Medulla oblongata (tissue), 1 donor: ENCODE results near the gene DNTT.
A peak's percentile ranks its signal among the peaks of the same experiment; 100 is the strongest.
"Not testable (repeated sequence)": the region's sequence is repeated elsewhere in the genome, so short reads cannot be mapped to it uniquely, and the experiment has no call there.

Experiments used
- DNase-seq: peaks from one replicate; pipeline ENCODE4 v3.0.0-alpha.2; 2015; ENCODE audit errors: extremely low spot score

DNTT gene

DNA sequence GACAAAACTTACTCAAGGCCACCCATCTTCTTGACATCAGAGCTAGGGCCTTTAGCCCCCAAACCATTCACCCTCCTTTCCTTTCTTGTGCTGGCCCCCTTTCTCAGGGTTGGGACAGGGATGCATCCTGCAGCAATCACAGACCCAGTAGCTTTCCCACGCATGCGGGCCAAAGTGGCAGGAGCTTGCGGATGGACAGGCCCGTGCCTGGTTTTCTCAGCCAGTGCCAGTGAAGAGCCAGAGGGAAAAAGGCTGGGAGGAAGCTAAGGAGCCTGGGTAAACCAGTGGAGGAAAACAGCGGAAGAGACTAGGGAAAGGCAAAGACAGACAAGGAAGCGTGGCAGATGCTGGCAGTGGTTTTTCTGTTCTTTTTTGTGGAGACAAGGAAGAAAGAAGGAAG is 27.8 kb upstream of the DNTT start:
- no peak for DNase-seq

DNA sequence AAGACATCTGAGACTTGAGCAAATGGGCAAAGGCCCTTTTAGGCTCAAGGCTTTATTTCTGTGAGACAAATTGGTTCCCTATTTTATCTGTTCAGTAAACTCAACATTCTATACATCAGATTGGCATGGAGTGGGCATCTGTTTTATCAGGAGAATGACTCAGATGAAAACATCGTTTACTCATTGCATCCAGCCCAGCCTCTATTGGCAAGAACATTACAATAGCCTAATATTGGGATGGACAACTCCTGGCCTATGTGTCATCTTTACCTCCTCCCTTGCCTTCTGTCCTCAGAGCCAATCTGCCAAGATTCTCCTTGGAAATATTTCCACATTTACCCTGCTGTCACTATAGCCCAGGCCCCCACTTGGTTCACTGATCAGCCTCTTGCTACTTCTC is 27.4 kb upstream of the DNTT start:
- no peak for DNase-seq

DNA sequence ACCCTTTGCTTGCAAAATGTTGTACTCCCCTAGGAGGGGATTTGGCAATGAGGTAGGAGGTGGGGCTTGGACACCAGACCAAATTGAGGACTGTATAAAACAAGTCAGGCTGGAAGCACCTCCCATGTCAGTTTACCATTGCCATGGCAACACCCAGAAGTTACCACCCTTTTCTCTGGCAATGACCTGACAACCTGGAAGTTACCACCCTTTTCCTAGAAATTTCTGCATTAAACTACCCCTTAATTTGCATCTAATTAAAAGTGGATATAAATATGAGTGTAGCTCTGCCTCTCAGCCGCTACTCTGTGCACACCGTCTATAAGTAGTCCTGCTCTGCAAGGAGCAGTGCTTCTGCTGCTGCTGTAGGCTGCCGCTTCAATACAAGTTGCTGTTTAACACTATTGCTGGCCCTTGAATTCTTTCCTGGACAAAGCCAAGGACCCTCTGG is 25.0 kb upstream of the DNTT start:
- DNase-seq: no peak

DNA sequence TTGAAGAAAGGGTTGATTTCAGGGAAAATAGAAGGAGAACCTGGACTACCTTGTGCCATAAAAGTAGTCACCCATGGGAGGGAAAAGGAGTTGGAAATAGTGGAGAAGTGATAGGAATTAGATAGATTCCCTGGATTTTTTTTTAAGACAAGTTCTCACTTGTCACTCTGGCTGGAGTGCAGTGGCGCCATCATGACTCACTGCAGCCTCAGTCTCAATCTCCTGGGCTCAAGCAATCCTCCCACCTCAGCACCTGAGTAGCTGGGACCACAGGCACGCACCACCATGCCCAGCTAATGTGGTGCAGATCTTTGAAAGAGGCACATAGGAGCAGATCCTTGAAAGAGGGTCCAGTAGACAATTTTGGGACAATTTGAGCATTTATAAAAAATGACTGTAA is 23.4 kb upstream of the DNTT start:
- no peak for DNase-seq

DNA sequence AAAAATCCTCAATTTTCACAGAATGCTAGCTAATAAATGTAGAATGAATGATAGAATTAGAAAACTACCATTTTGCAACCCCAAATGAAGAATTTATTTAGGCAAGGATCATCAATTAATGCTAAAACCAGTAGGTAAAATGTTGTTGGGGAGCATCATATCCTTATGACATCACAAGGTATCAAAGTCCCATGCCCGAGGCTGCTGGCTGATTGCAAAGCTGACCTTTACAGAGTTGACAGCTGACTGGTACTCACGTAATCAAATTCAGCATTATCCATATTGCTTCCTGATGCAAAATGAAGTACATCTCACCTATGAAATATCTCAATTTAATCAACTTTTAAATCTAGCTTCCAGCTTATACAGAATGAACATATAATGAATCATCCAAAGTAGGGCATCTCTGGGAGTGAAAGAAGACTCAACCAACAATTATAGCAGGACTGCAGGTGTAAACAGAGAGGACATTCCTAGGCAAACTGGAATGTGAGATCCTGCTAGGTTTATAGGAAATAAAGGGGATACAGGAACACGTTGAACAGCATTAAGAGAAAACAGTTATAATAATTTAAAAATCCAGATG is 22.7 kb upstream of the DNTT start:
- DNase-seq: no peak

DNA sequence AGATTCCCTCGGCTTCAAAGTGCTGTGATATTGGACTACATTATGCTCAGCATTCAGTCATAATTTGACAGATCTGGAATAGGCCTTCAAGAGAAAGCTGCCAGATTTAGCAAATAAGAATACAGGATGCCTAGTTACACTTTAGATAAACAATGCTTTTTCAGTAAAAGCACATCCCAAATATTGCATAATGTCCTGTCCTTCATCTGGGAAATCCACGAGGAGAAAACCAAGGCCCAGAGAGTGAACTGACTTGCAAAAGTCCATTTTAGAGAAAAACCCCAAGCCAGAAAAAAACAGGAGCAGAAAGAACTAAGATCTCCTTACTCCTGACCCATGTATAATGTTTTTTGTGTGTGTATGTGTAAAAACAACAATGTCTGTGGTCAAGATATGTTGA is 20.9 kb upstream of the DNTT start:
- no peak for DNase-seq

DNA sequence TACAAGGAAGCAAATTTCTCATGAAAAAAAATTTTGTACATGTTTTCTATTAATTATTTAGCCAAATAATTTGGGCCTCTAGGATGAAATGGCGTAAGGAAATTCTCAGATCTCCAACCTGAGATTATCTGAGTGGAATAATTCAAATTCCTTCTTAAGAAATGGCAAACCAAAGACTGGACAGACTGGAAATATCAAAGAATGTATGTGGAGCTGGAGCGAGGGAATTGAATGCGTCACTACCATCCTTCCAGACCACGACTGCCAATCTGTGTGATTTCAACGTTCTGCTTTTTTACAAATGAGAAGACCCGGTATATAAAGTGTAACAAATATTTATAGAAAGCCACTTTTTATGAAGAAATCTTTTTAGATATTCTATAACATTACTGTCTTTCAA is 20.5 kb upstream of the DNTT start:
- no peak for DNase-seq

DNA sequence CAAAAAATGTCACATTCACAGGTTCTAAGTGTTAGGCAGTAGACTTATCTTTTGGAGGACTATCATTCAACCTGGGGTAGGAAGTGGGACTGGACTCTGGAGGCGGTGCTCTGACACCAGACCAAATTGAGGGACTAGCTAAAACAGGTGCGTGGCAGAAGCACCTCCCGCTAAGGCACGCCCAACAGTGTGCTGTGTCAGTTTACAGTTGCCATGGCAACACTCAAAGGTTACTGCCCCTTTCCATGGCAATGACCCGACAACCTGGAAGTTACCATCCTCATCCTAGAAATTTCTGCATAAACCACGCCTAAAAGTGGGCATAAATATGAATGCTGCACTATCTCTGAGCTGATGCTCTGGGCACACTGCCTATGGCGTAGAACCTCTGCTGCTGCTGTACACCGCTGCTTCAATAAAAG is 18.9 kb upstream of the DNTT start:
- no peak for DNase-seq

DNA sequence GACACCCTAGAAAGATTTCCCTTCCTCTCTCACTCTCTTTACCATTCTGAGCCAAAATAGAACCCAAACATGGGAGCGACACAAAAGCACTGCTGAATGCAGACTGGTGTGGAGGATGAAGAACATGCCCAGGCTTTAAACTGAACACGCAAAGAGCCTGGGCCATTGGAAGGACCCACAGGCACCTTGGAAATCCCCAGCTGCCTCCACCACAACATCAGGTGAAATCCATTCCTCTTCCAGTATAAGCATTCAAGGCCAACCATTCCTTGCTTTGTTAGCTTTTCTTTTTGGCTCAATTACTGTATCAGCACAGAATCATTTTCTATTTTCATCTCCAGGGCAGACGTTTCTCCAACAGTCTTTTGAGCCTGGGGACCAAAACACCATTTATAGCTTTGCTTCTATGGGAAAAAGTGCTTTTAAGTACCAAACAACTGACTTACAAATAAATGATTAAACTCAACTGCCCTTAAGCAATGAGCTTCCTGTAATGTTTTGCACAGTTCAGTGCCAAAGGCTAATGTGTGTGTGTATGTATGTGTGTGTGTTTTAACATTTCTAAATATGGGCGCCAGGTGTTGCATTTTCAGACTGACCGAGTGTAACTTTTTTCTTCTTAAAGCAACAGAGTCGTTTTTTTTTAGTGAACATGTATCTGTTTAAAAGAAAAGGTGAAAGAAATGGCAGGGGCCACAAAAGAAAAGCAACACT is 16.7 kb upstream of the DNTT start:
- no peak for DNase-seq

DNA sequence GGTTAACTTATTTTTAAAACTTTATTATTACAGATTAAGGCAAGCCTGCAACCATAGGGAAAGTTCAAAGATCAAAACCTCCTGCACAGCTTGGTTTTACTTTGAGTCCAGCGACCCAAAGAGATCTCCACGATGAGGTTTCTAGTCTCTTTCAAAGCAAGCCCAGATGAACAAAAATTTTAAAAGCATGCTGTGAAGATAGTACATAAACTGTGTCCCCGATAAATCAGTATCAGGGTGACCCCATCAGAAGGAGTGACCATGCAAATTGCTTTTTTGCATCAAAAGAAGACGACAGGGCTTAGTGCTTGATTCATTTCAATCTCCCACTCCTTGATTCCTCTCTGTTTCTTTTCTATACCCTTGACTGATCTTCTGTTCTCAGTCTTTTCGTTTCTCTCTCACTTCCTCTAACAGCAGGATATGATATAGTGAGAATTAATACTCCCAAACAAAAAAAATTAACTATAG is 16.0 kb upstream of the DNTT start:
- no peak for DNase-seq

DNA sequence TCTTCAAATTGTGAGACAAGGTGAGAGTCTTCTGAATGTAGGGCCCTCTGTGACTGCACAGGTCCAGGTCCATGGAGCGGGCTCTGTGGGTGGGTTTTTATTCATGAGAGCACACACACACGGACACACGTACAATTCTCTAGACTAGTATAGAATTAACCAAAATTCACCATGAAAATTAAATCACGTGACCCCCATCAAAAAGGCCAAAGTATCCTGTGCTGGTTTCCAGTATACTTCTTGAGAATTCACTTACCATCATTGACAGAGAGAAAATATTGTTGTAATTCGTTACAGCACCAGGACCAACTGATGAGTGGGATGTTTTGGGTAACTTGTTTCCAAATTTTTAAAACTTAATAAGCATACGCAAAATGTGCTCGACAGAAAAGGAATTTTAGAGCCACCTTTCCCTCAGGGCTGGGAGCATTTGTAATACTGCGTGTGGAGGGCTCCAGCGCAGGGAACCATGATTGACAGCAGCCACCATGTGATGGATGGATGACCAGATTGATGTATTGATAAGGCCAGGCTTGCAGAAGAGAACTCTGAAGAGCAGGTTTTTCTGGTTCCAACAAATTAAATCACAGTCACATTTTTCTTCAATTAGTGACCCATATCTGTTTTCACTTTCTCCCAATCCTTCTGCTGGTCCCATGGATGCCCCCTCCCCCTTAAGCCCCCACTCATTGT is 14.9 kb upstream of the DNTT start:
- DNase-seq: no peak

DNA sequence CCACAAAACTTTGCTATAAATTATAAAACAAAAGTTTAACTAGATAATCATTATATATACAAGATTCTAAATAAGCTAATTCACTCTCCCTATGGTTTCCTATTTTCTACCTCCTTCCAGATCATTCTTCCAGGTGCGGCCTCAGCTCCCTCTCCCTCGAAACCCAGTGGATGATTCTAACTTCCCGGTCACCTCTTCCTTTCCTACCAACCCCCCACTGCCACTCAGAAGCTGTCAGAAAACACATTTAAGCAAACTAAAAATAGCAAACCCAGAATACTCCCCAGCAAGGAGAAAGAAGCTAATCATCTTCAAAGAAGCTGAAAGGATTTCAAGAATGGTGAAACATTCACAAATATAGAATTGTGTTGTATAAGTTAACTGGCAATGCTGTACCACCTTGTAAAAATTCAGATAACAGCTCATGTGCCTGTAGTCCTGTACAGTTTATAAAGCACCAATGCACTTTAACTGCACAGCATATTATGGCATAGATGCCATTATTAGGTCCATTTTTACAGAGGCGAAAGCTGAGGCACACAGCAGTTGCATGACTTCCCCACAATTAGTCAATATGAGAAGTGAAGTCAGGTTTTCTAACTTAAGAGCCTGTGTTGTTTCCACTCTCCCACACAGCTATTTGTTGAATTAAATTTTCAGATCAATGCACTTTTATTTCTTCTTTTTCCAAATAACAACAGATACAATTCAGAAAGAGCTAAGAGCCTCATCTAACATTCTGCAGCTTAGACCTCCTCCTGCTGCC is 13.7 kb upstream of the DNTT start:
- no peak for DNase-seq

DNA sequence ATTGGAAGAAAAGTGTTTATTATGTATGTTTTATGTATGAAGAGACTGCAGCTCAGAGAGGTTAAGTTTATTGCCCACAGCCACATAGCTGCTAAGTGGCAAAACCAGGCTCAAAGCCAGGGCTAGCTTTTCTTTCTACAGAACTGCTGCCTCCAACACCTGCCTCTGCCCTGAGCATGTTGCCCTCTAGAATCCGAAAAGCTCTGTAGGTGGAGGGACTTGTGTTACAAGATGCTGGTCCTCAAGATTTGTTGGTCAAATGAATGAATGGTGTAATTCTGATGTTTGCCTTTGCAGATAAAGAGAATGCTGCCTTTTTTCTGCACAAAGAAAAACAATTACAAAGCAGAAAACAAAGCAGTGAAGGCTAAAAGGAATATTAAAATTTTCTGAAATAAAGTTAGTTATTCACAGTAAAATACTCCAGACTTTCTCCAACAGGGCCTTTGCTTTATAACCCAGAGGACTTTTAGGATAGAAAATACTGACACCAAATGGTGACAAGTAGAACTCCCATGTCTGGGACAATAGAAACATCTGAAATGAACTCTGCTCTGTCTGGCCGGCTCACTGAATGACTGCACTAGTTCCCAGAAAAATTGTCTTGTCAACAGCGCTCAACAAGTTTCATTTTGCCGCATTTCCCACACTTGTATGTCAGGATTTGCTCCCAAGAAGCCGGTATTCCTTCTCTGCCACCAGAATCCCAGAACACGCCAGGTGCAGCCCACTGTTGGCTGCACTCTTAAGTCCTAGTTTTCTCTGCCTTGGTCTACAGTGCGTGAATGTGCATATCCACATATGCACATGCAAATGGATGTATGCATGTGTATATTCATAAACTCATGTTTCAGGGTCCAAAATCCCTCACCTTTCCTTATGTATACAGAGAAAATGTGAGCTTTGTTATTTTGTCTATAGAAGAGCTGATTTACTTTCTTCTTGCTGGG is 11.0 kb upstream of the DNTT start:
- DNase-seq: peak; percentile 77

DNA sequence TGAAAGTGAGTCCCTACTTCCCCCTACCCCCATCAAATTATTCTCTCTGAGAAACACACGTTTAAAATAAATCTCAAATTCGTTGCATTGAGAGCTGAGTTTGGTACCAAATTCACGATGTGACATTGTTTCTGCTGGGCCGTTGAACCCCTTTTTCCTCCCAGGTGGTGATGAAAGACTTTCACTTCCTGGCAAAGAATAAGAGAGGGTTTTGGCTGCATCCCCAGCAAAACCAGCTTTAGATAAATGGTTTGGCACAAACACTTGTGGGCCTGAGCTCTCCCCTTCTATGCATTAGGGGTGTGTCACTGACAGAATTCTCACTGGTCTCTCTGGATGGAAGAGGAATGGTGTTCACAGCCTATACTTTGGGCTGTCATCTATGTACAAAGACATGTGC is 8.8 kb upstream of the DNTT start:
- no peak for DNase-seq

DNA sequence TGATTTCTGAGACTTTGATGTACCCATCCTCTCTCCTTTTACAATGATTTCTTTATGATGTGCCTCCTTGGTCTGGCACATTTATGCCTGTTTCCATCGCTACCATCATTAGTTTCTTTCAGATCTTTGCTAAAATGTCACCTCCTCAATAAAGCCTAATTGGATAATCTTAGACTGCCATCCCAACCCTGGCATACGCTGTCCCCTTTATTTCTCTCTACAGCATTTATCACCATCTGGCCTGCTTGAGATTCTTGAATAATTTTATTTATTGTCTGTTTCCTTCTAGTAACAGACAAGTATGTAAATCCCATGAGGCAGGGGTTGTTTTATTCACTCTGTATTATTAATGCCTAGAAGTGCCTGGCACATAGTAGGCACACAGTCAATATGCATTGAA is 6.7 kb upstream of the DNTT start:
- DNase-seq: no peak

DNA sequence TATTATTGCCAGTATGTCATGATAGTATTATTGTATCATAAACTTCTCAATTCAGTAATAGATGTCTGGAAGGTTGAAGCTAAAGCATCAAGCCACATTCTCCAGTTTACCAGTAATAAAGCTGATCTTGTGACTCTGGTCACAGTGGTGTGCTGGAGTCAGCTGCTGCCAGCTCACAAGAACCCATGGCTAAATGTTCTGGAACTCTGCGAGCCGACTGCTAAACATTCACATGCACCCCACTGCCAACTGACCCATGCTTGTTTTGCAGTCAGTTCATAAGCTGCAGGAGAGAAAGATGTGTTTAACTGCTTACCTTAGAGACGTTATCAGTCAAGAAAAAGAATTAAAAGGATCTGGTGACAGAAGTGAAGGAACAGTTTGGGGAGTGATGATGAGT is 5.9 kb upstream of the DNTT start:
- DNase-seq: no peak

DNA sequence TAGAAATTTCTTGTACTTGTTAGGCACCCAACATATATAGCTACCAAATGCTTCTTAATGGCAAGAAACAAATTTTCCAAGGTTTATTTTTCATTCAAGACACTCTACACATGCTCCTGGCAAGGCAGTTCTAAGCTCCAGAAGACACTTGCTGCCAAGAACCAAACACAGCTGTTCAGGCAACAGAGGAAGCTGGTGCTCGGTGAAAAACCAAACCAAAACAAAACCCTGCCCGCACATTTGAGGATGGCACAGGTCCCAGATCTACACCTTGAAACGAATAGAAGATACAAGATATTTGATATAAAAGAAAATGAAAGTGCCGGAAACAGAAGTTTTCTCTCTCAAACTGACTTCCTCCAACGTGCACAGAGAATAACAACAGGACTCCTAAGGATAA is 4.9 kb upstream of the DNTT start:
- DNase-seq: peak; percentile 12

DNA sequence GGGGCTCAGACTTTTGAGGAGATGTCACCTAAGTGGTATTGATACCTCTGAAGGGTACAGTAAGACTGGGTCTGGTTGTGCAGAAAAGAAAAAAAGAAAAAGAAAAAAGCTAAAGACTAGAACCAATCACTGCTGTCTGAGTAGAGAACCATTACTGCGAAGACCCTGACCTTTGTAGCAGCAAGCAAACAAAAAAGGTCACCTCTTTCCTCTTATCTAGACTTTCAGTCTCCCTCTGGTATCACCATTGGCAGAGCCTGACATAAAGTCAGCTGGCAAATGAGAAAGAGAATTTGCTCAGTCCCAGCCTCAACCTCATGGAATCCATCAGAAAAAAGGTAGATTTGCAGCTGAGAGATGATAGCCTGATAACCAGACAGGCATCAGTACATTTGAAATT is 2.6 kb upstream of the DNTT start:
- no peak for DNase-seq

DNA sequence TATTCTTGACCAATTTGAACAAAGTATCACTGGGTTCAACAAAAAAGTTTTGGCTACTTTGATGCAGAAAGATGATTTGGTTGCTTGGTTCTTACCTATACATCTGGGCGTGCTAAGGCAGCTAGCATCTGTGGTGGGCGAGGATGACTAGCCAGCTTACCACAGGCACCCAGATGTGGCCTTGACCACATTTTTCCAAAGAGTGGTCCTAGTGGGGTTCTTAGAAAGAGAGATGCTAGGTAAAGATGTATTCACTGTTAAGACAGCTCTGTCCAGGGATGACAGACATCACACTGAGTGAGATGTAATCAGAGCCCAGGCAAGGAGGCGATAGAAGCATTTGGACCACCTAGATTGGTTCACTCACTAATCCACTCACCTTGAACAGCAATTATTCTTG is 785 bp downstream of the DNTT start:
- no peak for DNase-seq

DNA sequence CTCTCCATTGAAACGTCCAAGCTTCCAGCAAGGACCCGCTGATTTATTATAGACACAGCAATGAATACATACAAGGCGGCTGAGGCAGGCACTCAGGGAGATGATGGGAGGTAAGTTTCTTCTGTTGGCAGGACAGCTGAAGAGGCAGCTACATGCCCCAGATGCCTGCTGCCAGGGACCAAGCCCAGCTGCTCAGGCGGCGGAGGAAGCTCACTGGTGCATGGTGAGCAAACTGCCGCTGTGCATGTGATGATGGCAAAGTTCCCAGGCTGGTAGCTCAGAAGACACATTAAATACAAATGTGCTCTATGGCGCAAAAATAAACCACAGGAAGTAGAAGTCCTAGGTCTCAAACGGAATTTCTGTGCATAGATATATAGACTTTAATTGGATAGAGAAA is 2.3 kb downstream of the DNTT start:
- DNase-seq: peak; percentile 78

DNA sequence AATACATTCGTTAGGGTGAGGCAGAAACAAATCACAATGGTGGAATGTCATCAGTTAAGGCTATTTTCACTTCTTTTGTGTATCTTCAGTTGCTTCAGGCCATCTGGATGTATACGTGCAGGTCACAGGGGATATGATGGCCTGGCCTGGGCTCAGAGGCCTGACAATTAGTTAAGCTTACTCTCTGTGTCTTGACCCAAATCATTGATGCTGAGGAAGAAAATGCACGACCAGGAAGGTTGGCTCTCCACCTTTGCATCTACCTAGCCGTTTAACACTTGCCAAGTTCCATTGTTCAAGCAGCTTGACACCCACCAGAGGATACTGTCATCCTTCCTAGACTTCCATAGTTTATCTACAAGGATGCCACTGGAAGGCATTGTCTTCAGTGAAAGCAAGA is 4.6 kb downstream of the DNTT start:
- not testable (repeated sequence) for DNase-seq
